GM08714 (cell line): ENCODE measurements around the gene FGFBP1.
"Not testable (repeated sequence)": the region's sequence is repeated elsewhere in the genome, so short reads cannot be mapped to it uniquely, and the experiment has no call there.

ENCODE experiments used
- H3K4me3 ChIP-seq: fragments of 200-500 bp; sonication (Bioruptor generic); 2 replicates; pipeline ENCODE4 v1.5.1; 2014; ENCODE audit warnings: mild to moderate bottlenecking, low read length, inconsistent platforms
- ZNF274 ChIP-seq: IDR thresholded peaks from 2 replicates; pipeline ENCODE4 v1.6.1; 2012; ENCODE audit warnings: mild to moderate bottlenecking, low read depth, low read length

The FGFBP1 gene

DNA sequence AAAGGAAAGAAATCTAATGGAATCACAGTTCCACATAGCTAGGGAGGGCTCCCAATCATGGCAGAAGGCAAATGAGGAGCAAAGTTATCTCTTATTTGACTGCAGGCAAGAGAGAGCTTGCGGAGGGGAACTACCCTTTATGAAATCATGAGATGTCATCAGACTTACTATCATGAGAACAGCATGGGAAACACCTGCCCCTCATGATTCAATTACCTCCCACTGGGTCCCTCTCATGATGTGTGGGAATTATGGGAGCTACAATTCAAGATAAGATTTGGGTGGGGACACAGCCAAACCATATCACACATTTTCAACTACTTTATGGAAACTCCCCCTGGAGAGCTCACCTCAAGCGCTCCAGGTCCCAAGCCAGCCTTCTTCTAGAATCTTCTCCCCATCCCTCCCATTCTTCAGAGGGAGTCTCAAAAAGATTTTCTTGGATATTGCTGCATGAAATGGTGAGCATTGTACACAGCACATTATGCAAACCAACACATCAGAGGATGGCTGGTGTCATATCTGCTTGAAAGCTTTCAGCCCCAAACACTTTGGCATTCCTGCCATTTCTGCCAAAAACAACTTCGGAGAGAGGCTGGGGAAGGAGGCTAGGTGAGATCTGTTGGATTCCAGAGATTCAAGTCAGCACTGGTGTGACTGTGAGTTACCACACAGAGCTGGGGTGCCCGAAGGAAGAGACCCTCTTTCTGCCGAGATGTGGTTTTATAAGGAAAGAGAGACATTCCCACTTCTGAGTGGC is 6.9 kb downstream of the FGFBP1 start:
- no peak for TF ChIP-seq ZNF274
- no peak overlapping the region for H3K4me3 ChIP-seq

DNA sequence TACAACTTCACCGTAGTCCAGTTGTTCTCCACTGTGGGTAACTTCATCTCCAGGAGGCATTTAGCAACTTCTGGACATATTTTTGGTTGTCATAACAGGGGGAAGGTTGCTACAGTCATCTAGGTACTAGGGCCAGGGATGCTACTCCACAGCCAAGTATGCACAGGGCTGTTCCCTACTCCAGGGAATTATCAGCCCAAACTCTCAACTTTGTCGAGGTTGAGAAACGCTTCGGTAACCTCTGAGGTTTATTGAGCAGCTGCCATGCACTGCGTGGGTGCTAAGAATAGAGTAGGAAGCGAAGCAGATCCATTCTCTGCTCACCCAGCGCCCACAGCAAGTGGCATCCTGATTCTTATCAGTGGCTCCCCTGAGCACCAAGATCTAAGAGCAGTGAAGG is 8.2 kb downstream of the FGFBP1 start:
- no peak overlapping the region for H3K4me3 ChIP-seq
- no peak for TF ChIP-seq ZNF274

DNA sequence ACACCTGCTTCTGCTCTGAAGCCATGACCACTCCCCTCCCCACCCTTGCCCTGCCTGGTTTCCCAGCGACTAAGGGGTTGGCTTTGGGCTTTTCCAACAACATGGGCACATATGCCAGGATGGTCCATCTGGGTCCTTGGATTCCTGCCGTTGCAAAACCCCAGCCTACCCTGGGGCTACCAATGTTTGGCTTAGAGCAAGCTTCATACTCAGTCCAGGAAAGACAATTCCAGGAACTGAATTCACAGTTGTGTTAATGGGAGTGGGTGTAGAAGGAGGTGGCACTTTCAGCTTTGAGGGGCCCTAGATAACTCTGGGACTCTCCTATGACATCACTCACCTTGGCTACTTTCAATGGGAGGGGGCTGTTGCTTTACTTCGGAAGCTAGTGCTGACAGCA is 9.0 kb downstream of the FGFBP1 start:
- H3K4me3 ChIP-seq, result no peak overlapping the region
- no peak for TF ChIP-seq ZNF274

DNA sequence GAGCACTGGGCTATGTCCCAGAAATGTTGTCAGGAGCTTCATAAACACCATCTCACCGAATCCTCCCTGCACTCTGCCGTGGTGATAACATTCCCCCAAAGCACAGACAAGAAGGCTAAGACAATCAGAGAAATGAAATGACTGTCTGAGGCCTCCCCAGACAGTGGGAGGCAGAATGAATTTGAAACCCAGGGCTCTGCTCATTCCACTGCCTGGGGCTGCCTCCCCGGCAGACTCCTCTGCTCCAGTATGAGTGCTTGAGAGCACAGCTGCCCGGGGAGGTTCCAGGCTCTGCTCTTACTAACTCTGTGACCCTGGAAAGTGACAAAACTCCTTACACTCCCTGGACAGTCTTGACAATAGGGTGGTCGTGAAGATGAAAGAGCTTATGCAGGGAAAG is 9.7 kb downstream of the FGFBP1 start:
- H3K4me3 ChIP-seq, result no peak overlapping the region
- TF ChIP-seq ZNF274, result no peak

DNA sequence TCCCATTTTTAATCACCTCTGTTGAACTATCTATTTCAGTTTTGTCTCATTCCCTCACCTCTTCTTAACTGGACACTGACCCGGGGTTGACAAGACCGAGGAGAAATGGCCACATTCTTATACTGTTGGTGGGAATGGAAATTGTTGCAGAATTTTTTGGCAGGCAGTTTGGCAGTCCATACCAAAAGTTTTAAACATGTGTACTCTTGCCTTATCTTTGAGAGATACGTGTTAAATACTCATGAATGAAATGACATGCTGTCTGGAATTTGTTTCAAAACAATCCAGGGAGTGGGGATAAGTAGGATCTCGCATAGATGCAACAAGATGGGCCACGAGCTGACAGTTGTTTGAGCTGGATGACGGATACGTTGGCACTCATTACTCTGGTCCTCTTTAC is 12.1 kb downstream of the FGFBP1 start:
- TF ChIP-seq ZNF274, result no peak
- no peak overlapping the region for H3K4me3 ChIP-seq

DNA sequence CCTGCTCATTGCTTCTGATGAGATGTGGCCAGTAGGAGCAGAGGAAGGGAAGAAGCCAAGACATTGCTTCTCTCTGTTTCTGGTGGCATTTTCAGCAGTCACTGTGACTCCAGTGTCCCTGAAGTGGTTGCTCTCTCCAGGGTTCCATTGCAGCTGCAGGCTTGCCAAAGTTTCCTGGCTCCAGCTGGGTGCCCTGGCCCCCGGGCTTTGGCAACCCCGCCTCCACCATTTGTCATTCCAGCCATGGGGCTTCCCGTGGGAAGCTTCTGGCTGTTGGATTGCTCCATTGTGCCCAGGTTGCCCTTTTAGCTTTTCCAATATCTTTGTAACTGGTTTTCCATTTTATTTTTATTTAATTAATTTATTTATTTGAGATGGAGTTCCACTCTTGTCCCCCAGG is 12.7 kb downstream of the FGFBP1 start:
- no peak for TF ChIP-seq ZNF274
- no peak overlapping the region for H3K4me3 ChIP-seq

DNA sequence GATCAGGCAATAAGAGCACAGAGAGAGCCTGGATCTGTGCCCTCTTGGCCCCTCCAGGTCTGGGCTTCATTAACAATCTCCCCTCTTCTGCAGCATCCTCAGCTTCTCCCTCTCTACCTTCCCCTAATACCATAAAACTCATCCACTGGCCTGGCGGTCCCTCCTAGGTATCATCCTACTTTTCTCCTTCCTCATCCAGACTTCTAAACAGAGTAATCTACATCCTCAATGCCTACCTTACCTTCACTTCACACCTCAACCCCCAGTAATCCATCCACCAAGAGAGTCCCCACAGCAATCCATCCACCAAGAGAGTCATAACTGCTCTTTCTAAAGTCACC is 17.0 kb downstream of the FGFBP1 start:
- TF ChIP-seq ZNF274, result no peak
- no peak overlapping the region for H3K4me3 ChIP-seq

DNA sequence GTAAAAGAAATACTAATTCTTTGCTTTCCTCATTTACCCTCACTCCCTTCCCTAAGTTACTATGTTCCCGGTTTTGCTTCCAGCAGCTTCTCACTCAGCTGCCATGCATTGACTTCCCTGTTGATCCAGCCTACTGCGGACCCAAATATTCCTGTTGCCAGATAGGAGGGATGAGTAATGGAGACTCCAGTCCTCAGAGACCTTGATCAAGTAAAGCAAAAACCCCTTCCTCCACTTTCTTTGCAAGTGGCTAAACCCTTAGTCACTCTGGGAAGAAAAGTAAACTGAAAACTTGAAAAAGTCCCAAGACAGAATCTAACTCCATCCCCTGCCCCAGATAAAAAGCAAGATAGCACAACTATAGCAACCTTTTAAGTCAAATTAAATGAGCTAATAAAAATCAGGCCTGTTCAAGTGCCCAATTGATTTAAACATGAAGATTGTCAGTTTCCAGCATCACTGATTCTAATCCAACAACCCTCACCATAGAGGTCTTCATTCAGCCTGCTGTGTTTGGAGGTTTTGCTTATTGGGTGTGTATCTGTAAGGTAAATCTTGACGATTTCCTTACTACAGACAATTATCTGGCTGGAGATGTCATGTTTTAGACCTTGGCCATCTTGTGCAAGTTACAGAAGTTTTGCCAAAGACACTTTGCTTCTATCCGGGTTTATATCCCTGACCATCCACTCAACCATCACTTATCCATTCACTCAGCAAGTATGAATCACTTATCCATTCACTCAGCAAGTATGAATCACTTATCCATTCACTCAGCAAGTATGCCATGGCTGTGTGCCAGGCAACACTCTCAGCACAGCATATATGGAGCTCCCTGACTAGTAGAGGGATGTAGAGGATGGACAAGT is 17.6 kb downstream of the FGFBP1 start:
- no peak overlapping the region for H3K4me3 ChIP-seq
- TF ChIP-seq ZNF274, result no peak

DNA sequence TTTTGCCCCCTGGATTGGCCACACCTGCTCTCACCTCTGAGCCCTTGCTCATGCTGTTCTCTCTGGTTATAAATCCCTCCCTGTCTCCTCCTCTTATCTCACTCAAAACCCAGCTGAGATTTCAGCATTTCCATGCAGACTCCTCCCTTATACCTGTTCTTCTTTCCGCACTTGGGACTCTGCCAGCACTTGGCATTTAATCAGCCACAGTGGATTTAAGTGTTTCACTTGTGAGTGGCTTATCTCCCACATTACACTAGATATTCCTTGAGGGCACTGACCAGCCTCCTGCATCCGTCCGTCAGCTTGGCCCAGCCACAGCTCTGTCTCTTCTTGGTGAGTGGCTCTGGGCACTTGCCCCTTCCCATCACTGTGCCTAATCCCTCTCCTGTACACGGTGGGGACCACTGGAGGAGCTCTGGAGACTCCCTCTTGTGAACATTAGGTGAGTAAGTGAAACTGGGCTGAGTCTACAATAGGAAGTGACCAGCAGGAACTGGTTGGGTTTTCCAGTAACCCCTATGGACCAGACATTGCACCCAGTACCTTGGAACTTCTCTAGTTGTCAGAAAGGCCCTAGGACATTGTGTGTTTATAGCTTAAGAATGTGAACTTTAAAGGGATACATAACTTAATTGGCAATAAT is 19.9 kb downstream of the FGFBP1 start:
- TF ChIP-seq ZNF274, result no peak
- no peak overlapping the region for H3K4me3 ChIP-seq

DNA sequence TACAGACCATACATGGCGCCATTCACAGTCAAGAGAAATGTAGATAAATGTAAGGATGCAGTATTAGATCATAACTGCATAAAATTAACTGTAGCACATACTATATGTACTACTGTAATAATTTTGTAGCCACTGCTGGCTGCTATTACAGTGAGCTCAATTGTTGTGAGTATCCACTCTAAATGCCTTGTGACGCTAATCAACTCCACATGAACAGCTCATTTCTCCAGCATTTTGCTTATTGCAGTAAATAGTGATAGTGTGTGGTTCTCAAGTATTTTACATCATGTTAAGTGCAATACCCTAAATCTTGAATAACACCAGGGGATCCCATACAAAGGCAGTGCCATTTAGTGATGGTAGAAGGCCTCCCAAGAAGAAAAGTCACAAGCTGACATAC is 21.2 kb downstream of the FGFBP1 start:
- no peak overlapping the region for H3K4me3 ChIP-seq
- TF ChIP-seq ZNF274, result no peak

DNA sequence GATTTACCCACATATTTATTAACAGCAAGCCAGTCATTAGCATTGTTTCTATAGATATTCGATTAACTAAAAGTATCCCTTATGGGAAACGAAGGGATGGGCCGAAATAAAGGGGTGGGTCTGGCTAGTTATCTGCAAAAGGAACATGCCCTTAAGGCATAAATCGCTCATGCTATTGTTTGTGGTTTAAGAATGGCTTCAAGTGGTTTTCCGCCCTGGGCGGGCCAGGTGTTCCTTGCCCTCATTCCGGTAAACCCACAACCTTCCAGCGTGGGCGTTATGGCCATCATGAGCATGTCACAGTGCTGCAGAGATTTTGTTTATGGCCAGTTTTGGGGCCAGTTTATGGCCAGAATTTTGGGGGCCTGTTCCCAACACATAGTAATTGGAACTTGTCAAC is 22.2 kb downstream of the FGFBP1 start:
- not testable (repeated sequence) for H3K4me3 ChIP-seq

DNA sequence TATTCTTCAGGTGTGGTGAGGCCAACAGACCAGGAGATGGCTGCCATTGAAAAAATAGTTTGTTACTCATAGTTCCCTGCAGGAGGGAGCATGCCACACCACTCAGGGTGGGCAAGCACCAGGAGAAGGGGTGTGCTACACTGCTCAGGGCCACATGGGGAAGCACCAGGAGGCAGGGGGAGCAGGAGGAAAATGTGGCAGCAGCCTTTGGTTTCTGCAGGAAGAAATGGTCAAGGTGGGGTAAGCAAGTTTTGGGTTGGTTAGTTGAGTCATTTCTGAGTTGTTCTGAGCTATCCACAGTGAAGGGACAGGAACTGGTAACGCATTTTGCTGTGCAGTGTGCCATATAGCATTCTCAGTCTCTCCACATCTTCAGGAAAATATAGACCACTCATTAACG is 23.8 kb downstream of the FGFBP1 start:
- TF ChIP-seq ZNF274, result no peak
- no peak overlapping the region for H3K4me3 ChIP-seq

DNA sequence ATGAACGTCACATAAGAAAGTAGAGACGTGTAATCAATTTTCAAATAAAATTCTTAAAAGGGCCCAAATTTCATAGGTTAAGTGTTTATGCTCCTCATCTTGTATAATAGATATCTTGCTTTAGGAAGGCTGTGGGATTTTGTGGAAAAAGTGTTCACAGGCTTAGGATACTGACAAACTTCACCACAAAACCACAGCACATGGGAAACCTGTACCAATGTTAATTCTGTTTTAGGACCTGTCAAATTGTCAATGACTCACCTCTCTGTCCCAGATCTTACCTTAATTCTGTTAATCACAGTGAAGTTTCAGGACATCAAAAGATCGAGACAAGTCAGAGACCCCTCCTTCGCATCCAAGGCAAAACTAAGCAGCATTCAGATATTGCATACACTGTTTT is 24.2 kb downstream of the FGFBP1 start:
- H3K4me3 ChIP-seq, result no peak overlapping the region
- TF ChIP-seq ZNF274, result no peak

DNA sequence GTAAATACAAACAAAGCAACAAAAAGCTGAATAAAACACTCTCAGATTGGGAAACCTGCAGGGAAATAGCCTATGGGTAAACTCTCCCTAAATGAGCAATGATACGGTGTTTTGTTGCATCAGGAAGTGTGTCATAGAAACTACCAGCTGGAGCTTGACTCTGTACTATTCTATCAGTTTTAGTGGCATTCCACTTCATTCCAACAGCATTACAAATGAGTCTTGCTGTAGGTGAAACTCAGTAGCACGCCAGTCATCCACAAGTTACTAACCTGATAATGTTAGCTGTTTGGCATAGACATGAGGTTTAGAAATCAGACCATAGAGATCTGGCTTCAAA is 24.9 kb downstream of the FGFBP1 start:
- H3K4me3 ChIP-seq, result no peak overlapping the region
- no peak for TF ChIP-seq ZNF274

DNA sequence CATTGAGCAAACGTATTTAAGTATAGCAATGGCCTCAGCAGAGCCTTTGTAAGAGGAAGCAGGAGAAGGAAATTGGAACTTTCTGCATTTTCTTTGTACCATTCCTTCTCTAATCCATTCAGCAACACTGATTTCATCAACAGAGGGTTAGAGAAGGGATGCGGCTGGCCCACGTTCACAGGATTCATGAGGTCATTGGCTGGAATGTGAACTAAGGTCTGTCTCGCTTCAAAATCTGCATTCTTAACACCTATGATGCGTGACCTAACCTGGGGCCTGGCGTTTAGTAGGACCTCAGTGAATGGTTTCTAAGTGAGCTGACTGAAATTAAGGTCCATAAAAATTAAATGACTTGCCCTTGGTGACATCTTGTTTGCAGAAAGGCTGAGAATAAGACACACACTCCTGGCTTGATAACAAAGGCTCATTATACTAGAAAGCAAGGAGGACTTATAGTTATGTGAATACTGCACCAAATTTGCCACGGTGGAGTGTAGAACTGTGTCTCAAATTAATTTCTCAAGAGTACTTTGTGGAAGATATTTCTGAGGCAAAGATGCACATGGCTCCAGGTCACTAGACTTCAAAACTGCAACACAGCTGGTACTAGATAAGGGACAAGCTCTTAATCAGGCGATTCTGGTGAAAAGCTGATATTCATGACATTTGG is 25.4 kb downstream of the FGFBP1 start:
- H3K4me3 ChIP-seq, result no peak overlapping the region
- TF ChIP-seq ZNF274, result no peak

DNA sequence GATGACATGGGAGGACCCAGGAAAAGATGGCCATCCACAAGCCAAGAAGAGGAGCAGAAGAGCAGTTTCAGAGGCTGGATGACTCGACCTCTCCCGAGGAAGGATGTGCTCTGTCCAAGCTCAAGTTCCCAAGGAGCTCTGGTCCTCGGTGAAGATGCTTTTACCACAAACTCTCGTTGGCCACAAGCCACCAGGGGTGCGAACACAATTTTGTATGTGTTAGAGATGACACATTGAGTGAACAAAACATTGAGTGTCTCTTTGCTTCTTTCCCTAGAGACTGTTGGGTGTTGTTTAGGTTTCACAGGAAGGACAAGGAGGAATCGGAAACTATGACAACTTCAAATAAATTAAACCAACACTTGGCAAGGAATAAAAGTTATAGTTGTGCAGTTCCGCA is 26.3 kb downstream of the FGFBP1 start:
- TF ChIP-seq ZNF274, result no peak
- no peak overlapping the region for H3K4me3 ChIP-seq
